Keratinocyte (primary cell): ENCODE data around the gene FBXO34. TPM values are rescaled to one million over a fixed set of nuclear protein-coding genes. Genes with fewer than 3 reads are reported as not detected.

Experiments used
- DNase-seq: peaks from one replicate; pipeline ENCODE4 v3.0.0-alpha.2; 2011; ENCODE audit warnings: low read depth, missing footprints, low spot score
- FAIRE-seq: peaks from 2 replicates; lab custom pipeline; 2011; peaks lifted over from hg19 to GRCh38; lab: Jason Lieb, UNC
- H2AFZ ChIP-seq: 2 replicates; pipeline ENCODE4 v1.6.0; 2012; ENCODE audit warnings: low read length, control low read depth, inconsistent platforms; ENCODE audit not compliant: control insufficient read depth
- H3K27ac ChIP-seq: 2 replicates; pipeline ENCODE4 v1.5.1; 2011; ENCODE audit warnings: low read length; ENCODE audit not compliant: control insufficient read depth, insufficient read depth
- H3K27me3 ChIP-seq: 3 replicates; pipeline ENCODE4 v1.6.0; 2011; ENCODE audit warnings: low read length; ENCODE audit not compliant: control insufficient read depth, insufficient read depth; ENCODE audit errors: extremely low read depth
- H3K36me3 ChIP-seq, 2 experiments: 2 replicates in 1 of 2; 3 replicates in 1 of 2; pipeline ENCODE4 v1.5.1; 2011; ENCODE audit warnings: low read length in 2 of 2, mild to moderate bottlenecking in 1 of 2; ENCODE audit not compliant: control insufficient read depth in 2 of 2, insufficient read depth in 2 of 2; ENCODE audit errors: extremely low read depth in 1 of 2
- H3K4me1 ChIP-seq: 3 replicates; pipeline ENCODE4 v1.5.1; 2011; ENCODE audit warnings: low read length; ENCODE audit not compliant: control insufficient read depth, insufficient read depth; ENCODE audit errors: extremely low read depth
- H3K4me2 ChIP-seq: 3 replicates; pipeline ENCODE4 v1.6.0; 2011; ENCODE audit warnings: low read depth, low read length; ENCODE audit not compliant: control insufficient read depth, insufficient read depth; ENCODE audit errors: extremely low read depth
- H3K4me3 ChIP-seq, 3 experiments: fragments of 200-600 bp in 1 of 3; sonication (generic) in 1 of 3; 2 replicates in 2 of 3; 3 replicates in 1 of 3; pipeline ENCODE4 v1.5.1; 2011 to 2016; ENCODE audit warnings: low read length in 3 of 3, mild to moderate bottlenecking in 3 of 3, control low read depth in 2 of 3, inconsistent platforms in 1 of 3, low read depth in 1 of 3, mixed read lengths in 1 of 3, mixed run types in 1 of 3, moderate library complexity in 1 of 3; ENCODE audit not compliant: control insufficient read depth in 2 of 3, insufficient read depth in 2 of 3; ENCODE audit errors: extremely low read depth in 1 of 3
- H3K79me2 ChIP-seq: 2 replicates; pipeline ENCODE4 v1.6.0; 2012; ENCODE audit warnings: low read length; ENCODE audit not compliant: control insufficient read depth, insufficient read depth
- H3K9ac ChIP-seq: 3 replicates; pipeline ENCODE4 v1.6.0; 2011; ENCODE audit warnings: low read length; ENCODE audit not compliant: control insufficient read depth, insufficient read depth; ENCODE audit errors: extremely low read depth
- H3K9me1 ChIP-seq: 3 replicates; pipeline ENCODE4 v1.6.0; 2011; ENCODE audit warnings: low read length; ENCODE audit not compliant: control insufficient read depth, insufficient read depth; ENCODE audit errors: extremely low read depth
- H3K9me3 ChIP-seq: 2 replicates; pipeline ENCODE4 v1.5.1; 2012; ENCODE audit warnings: low read depth, low read length; ENCODE audit not compliant: control insufficient read depth
- H4K20me1 ChIP-seq: 3 replicates; pipeline ENCODE4 v1.6.0; 2011; ENCODE audit warnings: low read length; ENCODE audit not compliant: control insufficient read depth, insufficient read depth; ENCODE audit errors: extremely low read depth
- EZH2 ChIP-seq: IDR thresholded peaks from one replicate; pipeline ENCODE4 v1.6.1; 2012; ENCODE audit warnings: inconsistent platforms, mild to moderate bottlenecking, low read length, moderate library complexity
- dilution Hi-C: fragments of 300-500 bp; cut with MboI; formaldehyde crosslinking; loops from one replicate; pipeline ENCODE4 v1.7.0; 2020; ENCODE audit warnings: low sequenced_read_pairs; ENCODE audit not compliant: extremely low pct_ligation_motif_present
- polyA plus RNA-seq, 5 experiments: library from polyadenylated mRNA; depleted of rRNA in 3 of 5; stranded (reverse) in 3 of 5; stranded (forward) in 1 of 5; unstranded in 1 of 5; fragments of >200 nt; gene quantifications; 1 replicate in 1 of 5; 2 replicates in 3 of 5; 3 replicates in 1 of 5; pipeline versions ENCODE4 v1.2.1 to v1.2.3, GENCODE V29; 2011 to 2012; ENCODE audit warnings: missing spikeins in 2 of 5, low read depth in 1 of 5, low replicate concordance in 1 of 5
- TF ChIP-seq, protein P1 (sequence below), 3 experiments: IDR thresholded peaks in 1 of 3; conservative IDR thresholded peaks in 1 of 3; optimal IDR thresholded peaks in 1 of 3; 2 replicates in 2 of 3; 3 replicates in 1 of 3; pipeline versions ENCODE3 to v1.5.1; 2011; ENCODE audit warnings: low read length in 3 of 3, mild to moderate bottlenecking in 3 of 3, moderate library complexity in 2 of 3, control low read depth in 1 of 3, inconsistent platforms in 1 of 3; ENCODE audit not compliant: insufficient read depth in 2 of 3; ENCODE audit errors: extremely low read depth in 1 of 3

Gene FBXO34
- polyA plus RNA-seq, 1 donor (not counting 4 experiments of a cell fraction or from before 2014, with no cell fraction given) = 18.0 TPM

DNA sequence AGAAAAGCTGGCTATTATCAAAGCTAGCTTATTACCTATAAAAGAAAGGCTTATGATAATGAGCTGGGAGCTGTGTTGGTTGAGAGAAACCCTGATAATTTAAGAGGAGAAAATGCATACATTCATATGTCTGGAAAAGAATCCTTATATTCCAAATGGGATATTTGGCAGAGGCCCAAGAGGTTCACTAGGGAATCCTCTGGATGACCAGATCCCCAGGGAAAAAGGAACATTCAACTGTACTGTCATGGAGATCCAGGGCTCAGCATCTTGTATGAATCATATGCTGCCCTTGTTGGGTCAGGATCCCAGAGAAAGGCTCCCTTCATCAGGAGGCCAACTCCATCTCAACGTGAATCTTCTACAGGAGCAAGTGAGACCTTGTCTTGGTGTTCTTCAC, 16.6 kb upstream of the FBXO34 start:
- no peaks in the 10 kb centered on the region for H3K9me1 ChIP-seq
- H3K27me3 ChIP-seq = peaks cover 10% of the 10 kb centered on the region
- dilution Hi-C loops = no loop called here
- no peaks in the 10 kb centered on the region for H3K4me1 ChIP-seq
- H3K4me3 ChIP-seq = no peak overlapping the region
- H3K27ac ChIP-seq = no peak overlapping the region
- H2AFZ ChIP-seq = no peak overlapping the region
- H3K79me2 ChIP-seq = no peaks in the 10 kb centered on the region
- TF ChIP-seq EZH2 = no peak
- TF ChIP-seq, protein P1, sequence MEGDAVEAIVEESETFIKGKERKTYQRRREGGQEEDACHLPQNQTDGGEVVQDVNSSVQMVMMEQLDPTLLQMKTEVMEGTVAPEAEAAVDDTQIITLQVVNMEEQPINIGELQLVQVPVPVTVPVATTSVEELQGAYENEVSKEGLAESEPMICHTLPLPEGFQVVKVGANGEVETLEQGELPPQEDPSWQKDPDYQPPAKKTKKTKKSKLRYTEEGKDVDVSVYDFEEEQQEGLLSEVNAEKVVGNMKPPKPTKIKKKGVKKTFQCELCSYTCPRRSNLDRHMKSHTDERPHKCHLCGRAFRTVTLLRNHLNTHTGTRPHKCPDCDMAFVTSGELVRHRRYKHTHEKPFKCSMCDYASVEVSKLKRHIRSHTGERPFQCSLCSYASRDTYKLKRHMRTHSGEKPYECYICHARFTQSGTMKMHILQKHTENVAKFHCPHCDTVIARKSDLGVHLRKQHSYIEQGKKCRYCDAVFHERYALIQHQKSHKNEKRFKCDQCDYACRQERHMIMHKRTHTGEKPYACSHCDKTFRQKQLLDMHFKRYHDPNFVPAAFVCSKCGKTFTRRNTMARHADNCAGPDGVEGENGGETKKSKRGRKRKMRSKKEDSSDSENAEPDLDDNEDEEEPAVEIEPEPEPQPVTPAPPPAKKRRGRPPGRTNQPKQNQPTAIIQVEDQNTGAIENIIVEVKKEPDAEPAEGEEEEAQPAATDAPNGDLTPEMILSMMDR (optimal IDR thresholded peaks at IDR 0.05 in 1 of 3, IDR thresholded peaks at IDR 0.05 in 1 of 3, conservative IDR thresholded peaks at IDR 0.05 in 1 of 3; ENCODE audit: extremely low read depth in 1 of 3, insufficient read depth in 2 of 3, low read length in 3 of 3) = no peak
- H3K36me3 ChIP-seq = no peaks in the 10 kb centered on the region
- no peak for DNase-seq
- no peaks in the 10 kb centered on the region for H3K9me3 ChIP-seq
- H4K20me1 ChIP-seq = no peaks in the 10 kb centered on the region
- FAIRE-seq = no peak
- H3K4me2 ChIP-seq = no peak overlapping the region
- no peak overlapping the region for H3K9ac ChIP-seq

DNA sequence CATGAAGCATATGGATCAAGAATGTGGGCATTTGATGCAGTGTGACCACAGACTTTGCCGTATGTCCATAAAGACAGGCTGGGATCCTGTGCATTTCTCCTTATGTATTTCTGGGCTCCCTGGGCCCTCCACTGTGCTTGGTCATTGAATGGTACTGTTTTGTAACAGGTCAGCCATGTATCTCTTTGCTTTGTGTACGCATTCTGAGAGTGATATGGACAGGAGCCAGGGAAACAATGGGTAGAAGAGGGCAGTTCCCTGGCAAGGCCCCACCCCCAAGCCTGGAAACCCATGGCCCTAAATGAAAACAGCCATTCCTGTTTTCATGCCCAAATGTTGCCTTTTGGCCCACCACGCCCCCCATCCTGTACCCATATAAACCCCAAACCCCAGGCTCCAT, 15.2 kb upstream of the FBXO34 start:
- H3K4me3 ChIP-seq = no peak overlapping the region
- no peaks in the 10 kb centered on the region for H3K9me3 ChIP-seq
- no peaks in the 10 kb centered on the region for H3K36me3 ChIP-seq
- H3K27me3 ChIP-seq = peaks cover 10% of the 10 kb centered on the region
- H3K79me2 ChIP-seq = no peaks in the 10 kb centered on the region
- H2AFZ ChIP-seq = no peak overlapping the region
- no peak overlapping the region for H3K9ac ChIP-seq
- no peak overlapping the region for H3K27ac ChIP-seq
- TF ChIP-seq, protein P1 (optimal IDR thresholded peaks at IDR 0.05 in 1 of 3, IDR thresholded peaks at IDR 0.05 in 1 of 3, conservative IDR thresholded peaks at IDR 0.05 in 1 of 3; ENCODE audit: extremely low read depth in 1 of 3, insufficient read depth in 2 of 3, low read length in 3 of 3) = no peak
- TF ChIP-seq EZH2 = no peak
- DNase-seq (no peak), FAIRE-seq (no peak)
- no peaks in the 10 kb centered on the region for H3K9me1 ChIP-seq
- no peaks in the 10 kb centered on the region for H4K20me1 ChIP-seq
- H3K4me2 ChIP-seq = no peak overlapping the region
- H3K4me1 ChIP-seq = no peaks in the 10 kb centered on the region
- dilution Hi-C loops = no loop called here
